Activated naive CD4-positive, alpha-beta T cell treated with anti-CD3 and anti-CD28 coated beads, Interleukin-2, amount 50 U/mL, for 72 hours (primary cell): ENCODE data around the gene DPYSL3. TPM values are rescaled to one million over a fixed set of nuclear protein-coding genes. Genes with fewer than 3 reads are reported as not detected.

Source experiments
- ATAC-seq, 2 donors: fragments of 150-1000 bp; cut with Tn5 transposase; 2 replicates each; pipeline ENCODE4 v1.10.0; 2021; ENCODE audit warnings: mild to moderate bottlenecking in 2 of 2, moderate library complexity in 2 of 2
- DNase-seq, 2 donors: peaks; one replicate each; pipeline ENCODE4 v3.0.0; 2021 to 2022; ENCODE audit warnings: low spot score in 2 of 2
- H3K27ac Mint-ChIP-seq, 2 donors: one replicate each; pipeline ENCODE4 v1.8.0; 2022; ENCODE audit warnings: mild to moderate bottlenecking in 2 of 2, mixed read lengths in 2 of 2
- H3K36me3 Mint-ChIP-seq, 2 donors: one replicate each; pipeline ENCODE4 v1.8.0; 2022; ENCODE audit warnings: mixed read lengths in 2 of 2
- H3K9me3 Mint-ChIP-seq, 2 donors: one replicate each; pipeline ENCODE4 v1.8.0; 2022; ENCODE audit warnings: mixed read lengths in 2 of 2
- total RNA-seq, 2 donors: library from RNA; stranded (reverse); gene quantifications; one replicate each; pipeline ENCODE4 v1.2.3, GENCODE V29; 2022

DPYSL3 gene
- total RNA-seq, 2 donors from 2014 or later = 0.54 TPM; not detected in 1

GRCh38 chr5:147523069-147523468 lies 13.2 kb upstream of the DPYSL3 start:
- Mint-ChIP-seq H3K27ac (no peak overlapping the region), H3K9me3 (peaks cover 4 to 9% of the 10 kb centered on the region in 2 donors), H3K36me3 (no peaks in the 10 kb centered on the region)
- no peak for DNase-seq
- no peak for ATAC-seq

DNA sequence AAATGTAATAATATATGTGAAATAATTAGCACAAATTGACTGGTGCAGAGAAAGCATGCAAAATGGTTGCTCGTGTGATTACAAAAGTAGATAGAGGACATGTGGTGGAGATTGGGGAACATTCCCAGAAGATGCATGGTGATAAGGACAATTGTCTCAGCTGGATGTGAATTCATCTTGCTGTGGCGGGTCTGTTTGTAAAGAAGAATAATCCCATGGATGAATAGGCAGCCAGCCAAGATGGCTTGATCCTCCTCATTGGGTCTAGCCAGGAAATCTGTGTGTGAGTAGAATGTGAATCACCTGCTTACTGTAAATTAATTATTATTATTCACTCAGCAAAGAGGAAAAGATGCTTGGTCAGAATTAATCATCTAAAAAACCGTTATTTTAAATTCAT lies 12.6 kb upstream of the DPYSL3 start:
- peaks cover 0 to 9% of the 10 kb centered on the region in 2 donors for H3K9me3 Mint-ChIP-seq
- no peaks in the 10 kb centered on the region for H3K36me3 Mint-ChIP-seq
- DNase-seq (no peak), ATAC-seq (no peak)
- no peak overlapping the region for H3K27ac Mint-ChIP-seq

DNA sequence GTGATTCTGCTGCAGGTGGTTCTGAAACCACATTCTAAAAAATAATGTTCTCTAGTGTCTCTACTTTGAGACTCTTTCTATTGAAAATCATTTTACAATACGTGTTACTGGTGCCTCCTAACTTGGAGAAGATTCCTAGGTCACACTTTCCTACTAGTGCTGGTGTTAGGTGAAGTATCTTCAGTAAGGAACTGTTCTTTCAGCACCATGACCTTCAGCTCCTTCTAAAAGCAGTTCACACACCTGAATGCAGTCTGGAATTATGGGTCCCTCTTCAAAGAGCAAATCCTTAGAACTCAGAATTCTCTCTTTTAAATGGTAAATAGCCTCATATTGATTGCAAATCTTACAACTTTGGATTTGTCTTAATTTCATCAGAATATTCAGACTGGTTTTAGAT lies 10.6 kb upstream of the DPYSL3 start:
- Mint-ChIP-seq H3K36me3 (no peaks in the 10 kb centered on the region), H3K27ac (no peak overlapping the region), H3K9me3 (peaks cover 0 to 9% of the 10 kb centered on the region in 2 donors)
- ATAC-seq (no peak), DNase-seq (no peak)

- Mint-ChIP-seq H3K36me3 (no peaks in the 10 kb centered on the region), H3K27ac (no peak overlapping the region), H3K9me3 (peaks cover 0 to 9% of the 10 kb centered on the region in 2 donors)
- ATAC-seq (no peak), DNase-seq (no peak)
Observed at GRCh38 chr5:147519380-147519779, 9.5 kb upstream of the DPYSL3 start.

GRCh38 chr5:147517383-147517782 lies 7.5 kb upstream of the DPYSL3 start:
- DNase-seq (no peak), ATAC-seq (no peak)
- H3K9me3 Mint-ChIP-seq = peaks cover 0 to 9% of the 10 kb centered on the region in 2 donors
- H3K36me3 Mint-ChIP-seq = no peaks in the 10 kb centered on the region
- no peak overlapping the region for H3K27ac Mint-ChIP-seq

- no peak for DNase-seq
- ATAC-seq = no peak
- H3K27ac Mint-ChIP-seq = no peak overlapping the region
- H3K36me3 Mint-ChIP-seq = peaks cover 2 to 10% of the 10 kb centered on the region in 2 donors
- H3K9me3 Mint-ChIP-seq = peaks cover 0 to 6% of the 10 kb centered on the region in 2 donors
Observed at GRCh38 chr5:147515269-147515668, 5.4 kb upstream of the DPYSL3 start.

GRCh38 chr5:147512659-147513379 lies 3.0 kb upstream of the DPYSL3 start:
- Mint-ChIP-seq H3K27ac (no peak overlapping the region), H3K36me3 (peaks cover 7 to 18% of the 10 kb centered on the region in 2 donors), H3K9me3 (peaks cover 0 to 4% of the 10 kb centered on the region in 2 donors)
- ATAC-seq (no peak), DNase-seq (no peak)

GRCh38 chr5:147510885-147511284 lies 1.0 kb upstream of the DPYSL3 start:
- Mint-ChIP-seq H3K9me3 (peaks cover 0 to 4% of the 10 kb centered on the region in 2 donors), H3K27ac (no peak overlapping the region), H3K36me3 (peaks cover 7 to 19% of the 10 kb centered on the region in 2 donors)
- no peak for ATAC-seq
- DNase-seq = no peak

GRCh38 chr5:147509041-147509709 lies 693 bp downstream of the DPYSL3 start:
- no peak overlapping the region for H3K27ac Mint-ChIP-seq
- ATAC-seq (no peak), DNase-seq (no peak)

DNA sequence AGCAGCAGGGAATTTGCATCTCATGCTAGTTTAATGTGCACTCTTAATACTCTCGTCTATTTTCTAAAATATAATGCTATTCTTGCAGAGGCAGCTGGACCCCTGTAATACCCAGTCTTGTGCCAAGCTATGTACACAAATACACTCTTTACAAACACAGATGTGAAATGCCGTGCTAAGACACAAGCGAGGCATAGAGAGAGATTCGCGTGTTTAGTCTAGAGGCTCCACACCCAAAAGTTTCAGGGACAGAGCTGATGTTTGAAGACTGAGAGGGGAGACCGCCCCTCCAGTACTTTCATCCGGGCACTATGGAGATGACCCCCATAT lies 1.2 kb downstream of the DPYSL3 start:
- no peak for ATAC-seq
- H3K36me3 Mint-ChIP-seq = peaks cover 7 to 19% of the 10 kb centered on the region in 2 donors
- no peak for DNase-seq
- no peak overlapping the region for H3K27ac Mint-ChIP-seq
- peaks cover 0 to 4% of the 10 kb centered on the region in 2 donors for H3K9me3 Mint-ChIP-seq

More at GRCh38 chr5:147509041-147509709, 693 bp downstream of the DPYSL3 start:
- Mint-ChIP-seq H3K36me3 (peaks cover 7 to 19% of the 10 kb centered on the region in 2 donors), H3K9me3 (peaks cover 0 to 4% of the 10 kb centered on the region in 2 donors)

DNA sequence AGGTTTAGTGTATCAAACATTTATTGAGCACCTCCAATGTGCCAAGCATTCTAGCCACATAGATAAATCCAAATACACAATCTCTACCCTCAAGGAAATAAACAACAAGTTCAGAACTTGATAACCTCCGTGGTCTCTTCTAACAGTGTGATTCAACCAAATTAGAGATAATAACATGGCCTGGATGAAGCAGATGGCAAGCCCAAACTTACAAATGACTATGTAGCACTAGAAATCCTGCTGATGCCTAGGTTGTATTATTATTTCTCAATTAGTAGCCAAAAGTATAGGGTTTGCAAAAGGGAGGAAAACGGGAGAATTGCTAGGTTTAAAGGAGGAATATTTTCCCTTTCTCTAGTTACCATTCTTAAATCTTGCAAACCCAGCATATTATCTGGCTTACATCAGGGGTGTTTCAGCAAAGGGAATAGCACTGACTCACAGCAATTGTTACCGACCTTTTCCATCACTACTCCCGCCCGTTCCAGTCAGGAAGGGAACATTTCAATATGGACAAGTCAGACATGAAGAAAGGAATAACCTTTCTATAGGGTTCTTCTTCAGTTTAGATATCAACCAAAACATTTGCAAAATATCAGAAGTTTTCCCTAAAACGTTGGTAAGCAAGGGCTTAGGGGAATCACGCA lies 2.3 kb downstream of the DPYSL3 start:
- H3K36me3 Mint-ChIP-seq = peaks cover 7 to 19% of the 10 kb centered on the region in 2 donors
- DNase-seq (no peak), ATAC-seq (no peak)
- H3K9me3 Mint-ChIP-seq = peaks cover 0 to 4% of the 10 kb centered on the region in 2 donors
- no peak overlapping the region for H3K27ac Mint-ChIP-seq

GRCh38 chr5:147504535-147504934 lies 5.3 kb downstream of the DPYSL3 start:
- H3K9me3 Mint-ChIP-seq = peaks cover 3 to 5% of the 10 kb centered on the region in 2 donors
- ATAC-seq (no peak), DNase-seq (no peak)
- H3K36me3 Mint-ChIP-seq = peaks cover 0 to 4% of the 10 kb centered on the region in 2 donors
- H3K27ac Mint-ChIP-seq = no peak overlapping the region

DNA sequence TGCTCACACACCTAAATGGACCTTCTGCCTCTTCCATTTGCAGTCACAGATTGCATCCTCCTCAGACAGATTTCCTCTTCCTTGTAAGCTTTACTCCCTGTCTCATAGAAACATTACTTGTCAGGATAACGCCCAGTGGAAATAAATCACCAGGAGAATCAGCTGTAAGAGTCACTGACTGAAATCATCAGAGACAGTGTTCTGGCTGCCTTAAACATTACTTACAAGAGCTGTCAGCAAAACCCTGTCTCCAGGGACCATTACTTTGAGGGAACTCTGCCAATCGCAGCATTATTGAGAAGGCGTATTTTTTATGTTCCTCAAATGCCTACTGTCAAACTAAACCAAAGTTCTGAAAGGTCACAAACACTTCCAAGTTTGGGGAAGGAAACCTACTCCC lies 5.9 kb downstream of the DPYSL3 start:
- peaks cover 0 to 4% of the 10 kb centered on the region in 2 donors for H3K36me3 Mint-ChIP-seq

GRCh38 chr5:147490989-147491388 lies 18.9 kb downstream of the DPYSL3 start:
- no peak overlapping the region for H3K27ac Mint-ChIP-seq
- no peaks in the 10 kb centered on the region for H3K36me3 Mint-ChIP-seq
- ATAC-seq (no peak), DNase-seq (no peak)
- peaks cover 4 to 6% of the 10 kb centered on the region in 2 donors for H3K9me3 Mint-ChIP-seq

More for the DNA sequence above, 5.9 kb downstream of the DPYSL3 start:
- no peak for ATAC-seq
- Mint-ChIP-seq H3K9me3 (peaks cover 3 to 5% of the 10 kb centered on the region in 2 donors), H3K27ac (no peak overlapping the region)
- DNase-seq = no peak

- Mint-ChIP-seq H3K9me3 (peaks cover 0 to 5% of the 10 kb centered on the region in 2 donors), H3K36me3 (no peaks in the 10 kb centered on the region), H3K27ac (no peak overlapping the region)
- DNase-seq = no peak
- ATAC-seq = no peak
Observed at GRCh38 chr5:147487031-147487750, 22.7 kb downstream of the DPYSL3 start.

DNA sequence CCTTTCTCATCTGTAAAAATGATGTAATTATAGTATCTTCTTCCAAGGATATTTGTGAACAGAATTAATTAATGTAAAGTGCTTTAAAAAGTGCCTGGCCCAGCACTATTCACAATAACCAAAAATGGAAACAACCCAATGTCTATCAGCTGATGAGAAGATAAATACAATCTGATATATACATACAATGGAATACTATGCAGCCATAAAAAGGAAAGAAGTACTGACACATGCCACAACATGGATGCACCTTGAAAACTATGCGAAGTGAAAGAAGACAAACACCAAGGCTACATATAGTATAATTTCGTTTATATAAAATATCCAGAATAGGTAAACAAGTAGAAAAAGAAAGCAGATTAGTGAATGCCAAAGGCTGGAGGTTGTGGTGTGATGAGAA lies 24.1 kb downstream of the DPYSL3 start:
- no peaks in the 10 kb centered on the region for H3K36me3 Mint-ChIP-seq
- no peak for ATAC-seq
- peaks cover 0 to 5% of the 10 kb centered on the region in 2 donors for H3K9me3 Mint-ChIP-seq
- no peak overlapping the region for H3K27ac Mint-ChIP-seq
- no peak for DNase-seq

DNA sequence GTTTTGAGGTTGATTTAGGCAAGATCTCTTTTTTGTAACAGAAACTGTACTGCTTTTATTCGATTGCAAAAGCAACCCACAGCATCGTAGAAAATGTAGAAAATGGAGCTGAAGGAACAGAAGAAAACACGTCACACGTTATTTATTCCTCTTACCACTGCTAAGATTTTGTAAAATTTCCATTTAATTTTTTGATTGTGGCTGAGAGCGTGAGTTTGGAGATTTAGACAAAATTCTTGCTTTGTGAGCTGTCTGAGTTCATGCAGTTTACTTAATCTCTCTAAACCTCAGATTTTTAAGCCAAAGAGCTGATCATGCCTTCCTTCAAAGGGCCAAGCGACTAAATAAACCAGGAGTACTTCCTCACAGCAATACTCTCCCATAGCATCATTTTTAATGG lies 24.8 kb downstream of the DPYSL3 start:
- ATAC-seq = no peak
- H3K27ac Mint-ChIP-seq = no peak overlapping the region
- peaks cover 0 to 5% of the 10 kb centered on the region in 2 donors for H3K9me3 Mint-ChIP-seq

More for the DNA sequence above, 24.8 kb downstream of the DPYSL3 start:
- H3K36me3 Mint-ChIP-seq = no peaks in the 10 kb centered on the region
- DNase-seq = no peak
